Smooth muscle cell of the coronary artery (primary cell): Measurements from ENCODE around the gene DMAC1. TPM values are rescaled to one million over a fixed set of nuclear protein-coding genes. Genes with fewer than 3 reads are reported as not detected.

ENCODE experiments used
- total RNA-seq: library from RNA; depleted of rRNA; stranded (reverse); fragments of >200 nt; gene quantifications from 2 replicates; pipeline ENCODE4 v1.2.3, GENCODE V29; 2014; ENCODE audit warnings: low replicate concordance

Gene DMAC1
- 7.7 and 11.7 TPM in 2 replicates for total RNA-seq

DNA sequence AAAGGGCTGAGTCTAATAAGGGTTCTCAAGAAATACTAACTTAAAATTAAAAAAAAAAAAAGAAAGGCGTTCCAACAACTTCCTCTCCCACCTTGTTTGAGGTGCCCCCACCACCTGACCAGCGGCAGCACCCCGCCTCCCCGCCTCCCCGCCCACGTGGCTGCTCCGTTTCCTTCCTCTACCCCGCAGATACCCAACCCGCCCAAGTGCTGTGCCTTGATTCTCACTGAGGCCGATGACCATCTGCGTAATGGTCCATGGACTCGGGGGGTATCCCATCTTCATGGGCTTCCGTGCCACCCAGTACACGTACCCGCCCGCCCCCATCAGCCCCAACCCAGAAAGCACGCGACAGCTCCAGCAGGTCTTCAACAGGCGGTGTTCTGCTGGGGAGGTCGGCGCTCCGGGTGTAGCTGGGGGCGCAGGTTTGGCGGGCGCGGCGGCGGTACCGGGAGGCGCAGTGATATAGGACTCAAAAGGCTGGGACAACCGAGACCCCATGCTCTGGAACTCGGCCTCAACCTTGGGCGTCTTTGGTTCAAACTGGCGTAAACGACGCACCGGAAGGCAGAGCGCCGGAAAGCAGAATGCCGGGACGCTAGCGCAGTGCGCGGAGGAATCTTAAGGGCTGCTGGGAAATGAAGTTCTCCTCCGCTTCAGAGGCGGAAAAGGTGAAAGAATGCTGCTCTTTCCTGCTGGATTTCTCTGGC lies at the start of gene DMAC1:
Gene DMAC1 (minus strand): TSS at position 545 of the 710 bp plus-strand sequence. CDS start 44 bp downstream, at position 501.

